Measurements from ENCODE around the gene ARL3. TPM values are rescaled to one million over a fixed set of nuclear protein-coding genes. Genes with fewer than 3 reads are reported as not detected.
"Not testable (repeated sequence)": the region's sequence is repeated elsewhere in the genome, so short reads cannot be mapped to it uniquely, and the experiment has no call there.

ARL3 gene
- total RNA-seq, 2 donors from 2014 or later = 4.8 to 5.6 TPM

GRCh38 chr10:102698894-102699293, 15.3 kb downstream of the ARL3 start:
- Histone ChIP-seq H3K9me3 (no peaks in the 10 kb centered on the region), H3K4me1 (no peaks in the 10 kb centered on the region), H3K27ac (no peak overlapping the region), H3K9ac (ENCODE audit: low read depth in 2 of 2, low read length in 2 of 2) (no peak overlapping the region), H3K27me3 (no peaks in the 10 kb centered on the region), H3K4me3 (no peak overlapping the region), H3K36me3 (no peaks in the 10 kb centered on the region)
- TF ChIP-seq CTCF (IDR thresholded peaks at IDR 0.05) = no peak
- no peak for DNase-seq
- intact Hi-C loops (cut with DNase I) = no loop called here

GRCh38 chr10:102696736-102697135, 17.5 kb downstream of the ARL3 start:
- no peak overlapping the region for H3K27ac ChIP-seq
- H3K4me1 ChIP-seq = no peaks in the 10 kb centered on the region
- no peak overlapping the region for H3K9ac ChIP-seq (ENCODE audit: low read depth in 2 of 2, low read length in 2 of 2)
- TF ChIP-seq CTCF (IDR thresholded peaks at IDR 0.05) = no peak
- no peaks in the 10 kb centered on the region for H3K9me3 ChIP-seq
- H3K27me3 ChIP-seq = no peaks in the 10 kb centered on the region
- DNase-seq = no peak
- H3K36me3 ChIP-seq = no peaks in the 10 kb centered on the region
- intact Hi-C loops (cut with DNase I) = no loop called here
- H3K4me3 ChIP-seq = no peak overlapping the region

GRCh38 chr10:102695401-102695800, 18.8 kb downstream of the ARL3 start:
- intact Hi-C loops (cut with DNase I); DNase-seq; H3K36me3 ChIP-seq: not testable (repeated sequence)

GRCh38 chr10:102691285-102692066, 22.7 kb downstream of the ARL3 start:
- no peak overlapping the region for H3K27ac ChIP-seq
- H3K9ac ChIP-seq (ENCODE audit: low read depth in 2 of 2, low read length in 2 of 2) = no peak overlapping the region

More at GRCh38 chr10:102695401-102695800, 18.8 kb downstream of the ARL3 start:
- H3K4me1 ChIP-seq; H3K9ac ChIP-seq (ENCODE audit: low read depth in 2 of 2, low read length in 2 of 2); H3K27ac ChIP-seq; H3K4me3 ChIP-seq; H3K9me3 ChIP-seq; H3K27me3 ChIP-seq: not testable (repeated sequence)

GRCh38 chr10:102683736-102684135, 30.5 kb downstream of the ARL3 start:
- H3K27ac ChIP-seq = no peak overlapping the region
- DNase-seq = no peak
- no peak overlapping the region for H3K4me3 ChIP-seq
- H3K36me3 ChIP-seq = no peaks in the 10 kb centered on the region
- intact Hi-C loops (cut with DNase I) = no loop called here
- TF ChIP-seq CTCF (IDR thresholded peaks at IDR 0.05) = no peak
- no peaks in the 10 kb centered on the region for H3K27me3 ChIP-seq
- no peaks in the 10 kb centered on the region for H3K4me1 ChIP-seq
- H3K9ac ChIP-seq (ENCODE audit: low read depth in 2 of 2, low read length in 2 of 2) = no peak overlapping the region
- H3K9me3 ChIP-seq = no peaks in the 10 kb centered on the region

More at GRCh38 chr10:102691285-102692066, 22.7 kb downstream of the ARL3 start:
- no peaks in the 10 kb centered on the region for H3K9me3 ChIP-seq
- TF ChIP-seq CTCF (IDR thresholded peaks at IDR 0.05) = no peak
- no peaks in the 10 kb centered on the region for H3K4me1 ChIP-seq
- H3K4me3 ChIP-seq = no peak overlapping the region
- no peaks in the 10 kb centered on the region for H3K36me3 ChIP-seq
- intact Hi-C loops (cut with DNase I) = no loop called here
- H3K27me3 ChIP-seq = no peaks in the 10 kb centered on the region
- no peak for DNase-seq

GRCh38 chr10:102682981-102683380, 31.2 kb downstream of the ARL3 start:
- DNase-seq = no peak
- TF ChIP-seq CTCF (IDR thresholded peaks at IDR 0.05) = no peak
- Histone ChIP-seq H3K27me3 (no peaks in the 10 kb centered on the region), H3K4me3 (no peak overlapping the region), H3K9ac (ENCODE audit: low read depth in 2 of 2, low read length in 2 of 2) (no peak overlapping the region), H3K4me1 (peaks cover 3% of the 10 kb centered on the region), H3K9me3 (no peaks in the 10 kb centered on the region), H3K27ac (no peak overlapping the region), H3K36me3 (no peaks in the 10 kb centered on the region)
- intact Hi-C loops (cut with DNase I) = no loop called here

Data from colonic mucosa (tissue), 4 donors.